Fibroblast of peridontal ligament (primary cell): ENCODE measurements around the gene BRCA2.
"Not testable (repeated sequence)": the region's sequence is repeated elsewhere in the genome, so short reads cannot be mapped to it uniquely, and the experiment has no call there.

ENCODE experiments used
- DNase-seq: peaks from one replicate; pipeline ENCODE4 v3.0.0-alpha.2; 2010; ENCODE audit errors: extremely low read depth

Gene BRCA2

DNA sequence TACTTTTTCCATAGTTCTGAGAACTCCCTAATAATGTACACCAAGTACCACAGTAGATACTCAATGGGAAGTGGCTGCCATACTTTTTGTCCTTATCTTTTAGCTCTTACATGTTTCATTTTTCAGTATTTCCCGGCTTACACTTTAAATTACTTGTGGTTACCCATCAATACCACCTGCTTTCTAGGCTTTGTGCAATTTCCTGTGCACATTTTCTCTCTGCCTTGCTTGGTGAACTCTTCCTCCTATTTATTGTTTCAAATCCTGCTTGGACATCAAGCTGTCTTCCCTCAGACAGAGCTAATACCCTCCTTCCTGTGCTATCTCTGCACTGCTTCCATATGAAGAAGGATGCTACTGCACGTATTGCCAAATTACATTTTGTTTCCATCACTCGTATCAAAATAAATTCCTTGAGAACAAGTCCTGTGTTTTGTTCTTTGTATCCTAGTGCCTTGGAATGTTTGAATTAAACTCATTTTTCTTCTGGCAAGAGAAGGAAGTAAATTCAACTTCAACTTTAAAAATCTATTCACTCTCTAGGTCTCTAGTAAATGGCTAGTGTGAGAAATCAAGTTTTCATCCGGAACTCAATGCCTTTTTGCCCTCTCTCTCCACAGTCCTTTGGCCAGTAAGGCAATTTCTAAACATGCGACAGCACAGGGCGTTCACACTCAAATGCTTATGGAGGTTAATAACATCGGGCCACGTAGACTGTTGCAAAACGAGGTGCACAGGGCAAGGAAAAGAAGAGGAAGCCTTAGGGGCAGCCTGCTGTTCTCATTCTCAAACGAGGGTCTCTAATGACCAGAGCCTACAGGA, 5.8 kb upstream of the BRCA2 start:
- no peak for DNase-seq

DNA sequence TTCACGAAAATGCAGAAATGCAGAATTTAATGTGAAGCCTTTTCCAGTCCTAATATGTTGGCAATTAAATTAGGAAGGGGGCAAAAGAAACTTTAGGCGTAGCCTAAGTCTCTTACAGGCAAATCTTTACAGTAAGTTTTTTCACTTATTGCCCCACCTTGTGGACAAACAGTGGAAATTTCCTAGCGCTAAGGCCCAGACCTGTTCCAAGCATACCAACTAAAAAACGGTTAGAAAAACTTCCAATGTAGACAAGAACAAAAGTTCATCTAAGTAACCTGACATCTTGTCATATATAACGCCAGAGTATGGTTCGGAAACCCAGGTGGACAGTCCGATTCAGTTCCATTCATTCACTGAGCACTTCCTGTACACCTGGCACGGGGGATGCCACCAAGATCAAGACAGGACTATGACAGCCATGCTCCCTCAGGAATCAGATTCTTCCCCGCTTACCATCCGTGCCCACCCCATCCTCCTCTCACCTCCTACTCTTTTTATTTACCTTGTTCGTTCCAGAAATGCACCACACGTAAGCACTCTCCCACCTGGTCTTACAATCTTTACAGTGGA, 5.1 kb upstream of the BRCA2 start:
- DNase-seq = peak; percentile 85

DNA sequence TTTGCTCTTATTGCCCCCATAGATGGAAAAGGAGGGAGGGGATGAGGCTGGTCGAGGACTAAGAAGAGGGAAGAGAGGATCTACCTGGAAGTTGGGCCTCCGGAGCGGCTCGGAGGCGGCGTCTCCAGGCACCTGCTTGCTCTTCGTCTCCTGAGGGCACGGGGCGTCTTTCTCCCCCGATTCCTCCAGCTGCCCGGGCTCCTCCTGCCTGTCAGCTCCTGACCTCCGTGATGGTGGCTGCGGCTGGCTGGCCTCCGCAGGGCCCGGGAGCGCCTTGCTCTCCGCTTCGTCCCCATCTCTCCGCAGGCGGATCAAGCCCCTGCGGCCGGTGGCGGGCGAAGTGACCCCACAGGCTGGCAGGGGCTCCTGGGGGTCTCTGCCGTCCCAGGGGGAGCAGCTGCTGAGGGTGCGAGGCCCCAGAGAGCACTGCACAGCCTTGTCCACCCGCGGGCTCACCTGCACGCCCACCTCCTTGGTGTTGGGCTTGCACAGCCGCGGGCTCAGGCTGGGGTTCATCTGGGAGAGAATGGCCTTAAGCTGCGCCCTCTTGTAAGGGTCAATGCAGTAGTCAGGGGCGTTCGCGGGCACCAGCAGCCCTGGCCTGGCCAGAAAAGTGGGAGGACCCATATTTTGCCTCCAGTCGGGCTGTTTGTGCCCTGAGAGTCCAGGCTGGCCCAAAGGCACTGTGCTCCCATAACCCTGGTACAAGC, 4.0 kb upstream of the BRCA2 start:
- DNase-seq = no peak

DNA sequence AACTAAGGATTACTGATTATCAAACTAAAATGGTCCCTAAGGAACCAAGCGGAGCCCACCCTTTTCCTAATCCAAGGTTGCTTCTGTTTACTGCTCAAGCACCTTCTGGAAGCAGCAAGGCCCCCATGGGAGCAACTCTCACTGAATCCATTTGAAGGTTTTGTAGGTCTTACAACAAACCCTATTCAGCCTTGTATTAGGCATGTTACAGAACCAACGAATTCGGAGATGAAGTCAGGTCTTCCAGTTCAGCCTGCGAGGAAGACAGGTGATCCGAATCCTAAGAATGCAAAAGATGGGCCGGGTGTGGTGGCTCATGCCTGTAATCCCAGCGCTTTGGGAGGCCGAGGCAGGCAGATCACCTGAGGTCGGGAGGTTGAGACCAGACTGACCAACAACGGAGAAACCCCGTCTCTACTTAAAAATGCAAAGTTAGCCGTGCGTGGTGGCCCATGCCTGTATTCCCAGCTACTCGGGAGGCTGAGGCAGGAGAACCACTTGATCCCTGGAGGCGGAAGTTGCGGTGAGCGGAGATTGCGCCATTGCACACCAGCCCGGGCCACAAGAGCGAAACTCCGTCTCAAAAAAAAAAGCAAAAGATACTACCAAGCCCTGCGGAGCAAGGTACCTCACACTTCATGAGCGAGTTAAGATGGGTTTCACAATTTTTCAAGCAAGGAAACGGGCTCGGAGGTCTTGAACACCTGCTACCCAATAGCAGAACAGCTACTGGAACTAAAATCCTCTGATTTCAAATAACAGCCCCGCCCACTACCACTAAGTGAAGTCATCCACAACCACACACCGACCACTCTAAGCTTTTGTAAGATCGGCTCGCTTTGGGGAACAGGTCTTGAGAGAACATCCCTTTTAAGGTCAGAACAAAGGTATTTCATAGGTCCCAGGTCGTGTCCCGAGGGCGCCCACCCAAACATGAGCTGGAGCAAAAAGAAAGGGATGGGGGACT, 754 bp upstream of the BRCA2 start:
- DNase-seq = peak; percentile 70

DNA sequence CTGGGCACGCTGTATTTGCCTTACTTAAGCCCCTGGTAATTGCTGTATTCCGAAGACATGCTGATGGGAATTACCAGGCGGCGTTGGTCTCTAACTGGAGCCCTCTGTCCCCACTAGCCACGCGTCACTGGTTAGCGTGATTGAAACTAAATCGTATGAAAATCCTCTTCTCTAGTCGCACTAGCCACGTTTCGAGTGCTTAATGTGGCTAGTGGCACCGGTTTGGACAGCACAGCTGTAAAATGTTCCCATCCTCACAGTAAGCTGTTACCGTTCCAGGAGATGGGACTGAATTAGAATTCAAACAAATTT, 676 bp downstream of the BRCA2 start:
- no peak for DNase-seq

DNA sequence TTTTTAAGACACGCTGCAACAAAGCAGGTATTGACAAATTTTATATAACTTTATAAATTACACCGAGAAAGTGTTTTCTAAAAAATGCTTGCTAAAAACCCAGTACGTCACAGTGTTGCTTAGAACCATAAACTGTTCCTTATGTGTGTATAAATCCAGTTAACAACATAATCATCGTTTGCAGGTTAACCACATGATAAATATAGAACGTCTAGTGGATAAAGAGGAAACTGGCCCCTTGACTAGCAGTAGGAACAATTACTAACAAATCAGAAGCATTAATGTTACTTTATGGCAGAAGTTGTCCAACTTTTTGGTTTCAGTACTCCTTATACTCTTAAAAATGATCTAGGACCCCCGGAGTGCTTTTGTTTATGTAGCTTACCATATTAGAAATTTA, 1.2 kb downstream of the BRCA2 start:
- DNase-seq = peak; percentile 69

DNA sequence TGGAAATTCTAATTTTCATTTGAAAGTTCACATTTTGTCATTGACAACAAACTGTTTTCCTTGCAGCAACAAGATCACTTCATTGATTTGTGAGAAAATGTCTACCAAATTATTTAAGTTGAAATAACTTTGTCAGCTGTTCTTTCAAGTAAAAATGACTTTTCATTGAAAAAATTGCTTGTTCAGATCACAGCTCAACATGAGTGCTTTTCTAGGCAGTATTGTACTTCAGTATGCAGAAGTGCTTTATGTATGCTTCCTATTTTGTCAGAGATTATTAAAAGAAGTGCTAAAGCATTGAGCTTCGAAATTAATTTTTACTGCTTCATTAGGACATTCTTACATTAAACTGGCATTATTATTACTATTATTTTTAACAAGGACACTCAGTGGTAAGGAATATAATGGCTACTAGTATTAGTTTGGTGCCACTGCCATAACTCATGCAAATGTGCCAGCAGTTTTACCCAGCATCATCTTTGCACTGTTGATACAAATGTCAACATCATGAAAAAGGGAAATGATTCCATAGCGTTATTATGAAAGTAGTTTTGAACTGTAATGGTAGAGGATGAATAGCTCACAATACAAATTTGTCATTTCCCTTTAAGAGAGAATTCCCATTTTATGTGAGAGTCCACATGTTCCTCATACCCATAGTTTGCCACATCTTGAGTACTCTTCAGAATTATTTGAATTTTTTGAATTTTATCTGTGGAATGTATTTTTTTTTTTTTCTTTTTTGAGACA, 2.6 kb downstream of the BRCA2 start:
- no peak for DNase-seq

DNA sequence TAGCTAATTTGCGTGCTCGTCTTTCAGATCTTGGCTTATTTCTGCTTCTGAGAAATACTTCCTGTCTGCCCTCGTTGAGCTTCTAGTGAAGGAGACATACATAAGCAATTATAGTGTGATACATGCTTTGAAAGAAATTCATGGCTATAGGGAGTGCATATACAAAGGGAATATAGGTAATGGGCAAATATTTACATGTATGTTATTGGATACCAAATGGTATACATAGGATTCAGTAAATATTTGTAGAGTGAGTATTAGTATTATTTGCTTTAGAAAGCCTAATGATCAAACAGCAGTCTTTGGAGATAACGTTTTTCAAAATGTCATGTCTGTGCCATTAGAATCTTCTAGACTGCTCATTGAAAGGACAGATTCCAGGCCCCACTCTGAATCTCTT, 5.2 kb downstream of the BRCA2 start:
- DNase-seq = no peak

DNA sequence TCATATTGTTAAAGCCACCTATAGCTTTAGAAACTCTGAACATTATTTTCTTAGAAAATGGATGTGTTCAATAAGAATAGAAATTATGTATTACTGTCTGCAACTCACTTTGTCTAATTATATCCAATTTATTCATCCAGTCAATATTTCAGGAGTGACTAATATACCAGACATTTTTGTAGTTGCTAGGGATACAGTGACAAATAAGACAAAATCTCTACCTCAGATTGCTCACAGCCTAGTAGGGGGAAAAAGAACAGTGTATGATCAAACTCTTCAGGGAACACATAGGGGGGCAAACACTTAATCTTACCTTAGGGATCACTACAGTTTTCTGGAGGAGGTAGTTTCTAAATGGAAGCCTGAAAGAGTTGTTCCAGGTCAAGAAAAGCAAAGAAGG, 8.6 kb downstream of the BRCA2 start:
- peak; percentile 85 for DNase-seq

DNA sequence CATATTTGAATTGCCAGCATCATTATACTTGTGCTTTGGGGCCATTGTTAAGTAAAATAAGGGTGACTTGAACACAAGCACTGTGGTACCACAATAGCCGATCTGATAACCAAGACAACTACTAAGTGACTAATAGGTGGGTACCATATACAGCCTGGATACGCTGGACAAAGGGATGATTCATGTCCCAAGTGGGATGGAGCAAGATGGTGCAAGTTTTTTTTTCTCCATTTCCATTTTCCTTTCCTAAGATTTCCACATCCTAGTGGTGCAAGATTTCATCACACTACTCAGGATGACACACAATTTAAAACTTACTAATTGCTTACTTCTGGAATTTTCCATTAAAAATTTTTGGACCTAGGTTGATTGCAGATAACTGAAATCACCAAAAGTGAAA, 15.1 kb downstream of the BRCA2 start:
- DNase-seq = peak; percentile 93

DNA sequence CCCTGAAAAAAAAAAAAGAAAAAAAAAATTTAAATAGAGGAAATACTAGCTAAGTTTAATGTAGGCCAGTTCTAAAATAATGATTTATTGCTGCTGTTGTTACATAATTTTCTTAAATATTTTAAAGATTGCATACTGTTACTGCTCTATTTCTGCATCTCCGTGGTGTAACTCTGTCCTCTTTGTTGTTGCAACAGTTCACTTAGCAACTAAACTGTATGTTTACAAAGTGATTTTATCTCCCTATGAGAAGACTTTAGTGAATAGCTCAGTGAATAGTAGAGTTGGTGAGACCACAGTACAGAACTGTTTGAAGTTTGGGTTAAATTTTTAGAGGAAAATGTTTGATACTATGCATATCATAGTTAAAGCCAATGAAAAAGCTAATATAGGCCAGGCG, 19.4 kb downstream of the BRCA2 start:
- peak; percentile 48 for DNase-seq

DNA sequence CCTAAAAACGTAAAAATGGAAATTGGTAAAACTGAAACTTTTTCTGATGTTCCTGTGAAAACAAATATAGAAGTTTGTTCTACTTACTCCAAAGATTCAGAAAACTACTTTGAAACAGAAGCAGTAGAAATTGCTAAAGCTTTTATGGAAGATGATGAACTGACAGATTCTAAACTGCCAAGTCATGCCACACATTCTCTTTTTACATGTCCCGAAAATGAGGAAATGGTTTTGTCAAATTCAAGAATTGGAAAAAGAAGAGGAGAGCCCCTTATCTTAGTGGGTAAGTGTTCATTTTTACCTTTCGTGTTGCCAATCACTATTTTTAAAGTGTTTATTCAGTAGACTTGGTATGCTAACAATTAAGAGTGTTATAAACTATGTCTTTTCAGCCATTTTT, 25.6 kb downstream of the BRCA2 start:
- DNase-seq = no peak

DNA sequence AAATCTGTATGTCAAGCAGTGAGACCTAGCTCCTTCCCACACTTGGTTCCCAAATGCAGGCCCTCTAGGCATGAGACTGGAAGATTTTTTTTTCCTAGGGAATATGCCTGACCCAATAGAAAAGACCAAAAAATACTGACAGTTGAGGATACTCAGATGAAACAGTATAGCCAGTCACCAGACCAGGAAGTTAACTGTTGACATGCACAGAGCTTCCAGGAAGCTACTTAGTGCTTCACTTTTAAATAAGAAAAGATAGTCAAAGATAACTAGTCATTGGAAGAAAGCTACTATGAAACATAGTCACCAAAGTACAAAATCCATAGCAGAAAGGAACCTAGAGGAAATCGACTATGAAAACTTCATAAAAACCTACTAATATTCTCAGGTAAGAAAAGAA, 32.3 kb downstream of the BRCA2 start:
- DNase-seq = no peak

DNA sequence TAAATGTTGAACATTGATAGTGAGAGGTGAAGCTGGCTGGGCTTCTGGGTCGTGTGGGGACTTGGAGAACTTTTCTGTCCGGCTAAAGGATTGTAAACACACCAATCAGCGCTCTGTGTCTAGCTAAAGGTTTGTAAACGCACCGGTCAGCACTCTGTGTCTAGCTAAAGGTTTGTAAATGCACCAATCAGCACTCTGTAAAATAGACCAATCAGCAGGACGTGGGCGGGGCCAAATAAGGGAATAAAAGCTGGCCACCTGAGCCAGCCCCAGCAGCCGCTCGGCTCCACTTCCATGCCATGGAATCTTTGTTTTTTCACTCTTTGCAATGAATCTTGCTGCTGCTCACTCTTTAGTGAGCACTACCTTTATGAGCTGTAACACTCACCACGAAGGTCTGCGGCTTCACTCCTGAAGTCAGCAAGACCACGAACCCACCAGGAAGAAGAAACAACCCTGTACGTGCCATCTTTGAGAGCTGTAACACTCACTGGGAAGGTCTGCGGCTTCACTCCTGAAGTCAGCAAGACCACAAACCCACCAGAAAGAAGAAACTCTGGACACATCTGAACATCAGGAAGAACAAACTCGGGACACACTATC, 35.6 kb downstream of the BRCA2 start:
- not testable (repeated sequence) for DNase-seq

DNA sequence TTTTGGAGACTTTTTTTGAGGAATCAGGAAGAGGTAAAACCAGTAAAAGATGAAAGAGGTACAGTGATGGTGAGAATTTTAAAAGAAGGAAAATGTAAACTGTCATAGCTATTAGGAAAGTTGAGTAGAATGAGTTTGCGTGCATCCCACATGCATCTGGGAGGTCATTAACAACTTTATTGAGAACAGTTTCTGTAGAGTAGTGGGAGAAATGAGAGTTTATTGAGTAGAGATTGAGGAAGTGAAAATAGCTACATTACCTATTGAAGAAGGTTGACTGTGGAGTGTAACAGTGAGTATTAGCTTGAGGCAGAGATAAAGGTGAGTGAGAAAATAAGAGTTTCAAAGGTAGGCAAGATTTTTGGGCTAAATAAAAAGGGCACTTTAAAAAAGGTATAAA, 38.7 kb downstream of the BRCA2 start:
- DNase-seq = no peak

DNA sequence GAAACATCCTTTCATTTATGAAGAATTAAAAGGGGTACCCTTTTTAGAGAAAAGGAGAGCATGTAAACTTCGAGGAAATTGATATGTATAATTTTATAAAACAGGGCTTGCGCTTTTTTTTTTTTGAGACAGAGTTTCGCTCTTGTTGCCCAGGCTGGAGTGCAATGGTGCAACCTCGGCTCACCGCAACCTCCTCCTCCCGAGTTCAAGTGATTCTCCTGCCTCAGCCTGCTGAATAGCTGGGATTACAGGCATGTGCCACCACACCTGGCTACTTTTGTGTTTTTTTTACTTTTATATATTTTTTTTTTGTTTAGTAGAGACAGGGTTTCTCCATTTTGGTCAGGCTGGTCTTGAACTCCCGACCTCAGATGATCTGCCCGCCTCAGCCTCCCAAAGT, 40.6 kb downstream of the BRCA2 start:
- not testable (repeated sequence) for DNase-seq

DNA sequence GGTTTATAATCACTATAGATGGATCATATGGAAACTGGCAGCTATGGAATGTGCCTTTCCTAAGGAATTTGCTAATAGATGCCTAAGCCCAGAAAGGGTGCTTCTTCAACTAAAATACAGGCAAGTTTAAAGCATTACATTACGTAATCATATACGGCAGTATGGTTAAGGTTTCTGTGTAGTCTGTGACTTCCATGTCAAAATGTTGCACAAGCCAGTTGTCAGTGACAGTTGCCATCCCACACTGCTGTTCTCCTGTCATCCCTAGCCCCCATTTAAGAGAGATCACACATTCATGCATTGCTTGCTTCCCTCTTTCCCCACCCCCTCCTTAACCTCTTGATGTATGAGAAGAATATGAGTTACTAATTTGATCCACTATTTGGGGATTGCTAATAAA, 47.3 kb downstream of the BRCA2 start:
- no peak for DNase-seq

DNA sequence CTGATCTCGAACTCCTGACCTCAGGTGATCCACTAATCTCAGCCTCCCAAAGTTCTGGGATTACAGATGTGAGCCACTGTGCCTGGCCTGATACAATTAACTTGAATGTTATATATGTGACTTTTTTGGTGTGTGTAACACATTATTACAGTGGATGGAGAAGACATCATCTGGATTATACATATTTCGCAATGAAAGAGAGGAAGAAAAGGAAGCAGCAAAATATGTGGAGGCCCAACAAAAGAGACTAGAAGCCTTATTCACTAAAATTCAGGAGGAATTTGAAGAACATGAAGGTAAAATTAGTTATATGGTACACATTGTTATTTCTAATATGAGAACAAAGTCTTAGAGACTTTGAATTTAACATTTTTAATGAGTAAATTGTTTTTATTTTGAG, 55.5 kb downstream of the BRCA2 start:
- DNase-seq = no peak

DNA sequence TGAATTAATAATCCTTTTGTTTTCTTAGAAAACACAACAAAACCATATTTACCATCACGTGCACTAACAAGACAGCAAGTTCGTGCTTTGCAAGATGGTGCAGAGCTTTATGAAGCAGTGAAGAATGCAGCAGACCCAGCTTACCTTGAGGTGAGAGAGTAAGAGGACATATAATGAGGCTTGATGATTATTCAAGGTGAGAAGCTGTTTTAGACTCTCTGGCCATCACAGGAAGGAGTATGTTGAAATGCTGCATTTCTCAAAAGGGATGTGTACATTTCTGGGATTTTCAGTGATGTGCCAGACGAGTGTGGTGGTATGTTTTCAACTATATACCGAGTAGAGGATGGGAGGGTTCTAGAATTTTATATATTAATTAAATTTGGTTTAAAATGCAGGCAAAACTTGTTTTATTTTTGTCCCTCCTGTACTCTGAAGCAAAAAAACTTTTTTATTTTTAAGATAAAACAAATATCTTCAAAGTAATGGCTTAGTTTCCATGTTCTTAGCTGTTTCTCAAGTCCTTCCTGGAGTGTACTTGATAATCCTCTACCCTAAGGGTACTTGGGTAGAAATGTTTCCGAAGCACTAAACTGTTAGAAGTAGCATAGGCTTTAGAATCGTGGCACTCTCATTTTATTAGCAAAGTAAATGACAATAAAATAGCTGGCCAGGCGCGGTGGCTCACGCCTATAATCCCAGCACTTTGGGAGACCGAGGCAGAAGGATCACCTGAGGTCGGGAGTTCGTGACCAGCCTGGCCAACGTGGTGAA, 61.5 kb downstream of the BRCA2 start:
- no peak for DNase-seq

DNA sequence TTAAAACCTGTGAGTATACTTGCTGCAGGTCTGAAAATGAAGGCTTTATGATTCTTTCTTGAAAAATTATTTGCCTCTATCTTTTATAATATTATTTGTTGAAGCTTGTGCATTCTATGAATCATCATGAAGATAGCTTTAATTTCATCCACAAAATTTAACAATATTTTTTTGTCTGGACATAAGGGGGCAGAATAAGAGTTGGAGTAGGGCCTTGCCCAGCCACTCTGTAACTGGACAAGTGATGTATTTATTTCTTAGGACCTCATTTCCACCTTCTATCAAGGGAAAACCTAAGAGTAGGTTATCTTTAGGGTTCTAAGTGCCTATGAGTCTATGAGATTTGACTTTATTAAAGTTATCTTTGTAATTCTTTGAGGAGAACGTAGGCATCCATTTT, 62.7 kb downstream of the BRCA2 start:
- DNase-seq = no peak
